Osteoblast (primary cell): ENCODE results near the gene AACS. TPM values are rescaled to one million over a fixed set of nuclear protein-coding genes. Genes with fewer than 3 reads are reported as not detected.

ENCODE experiments used
- DNase-seq: peaks from one replicate; pipeline ENCODE4 v3.0.0; 2011; ENCODE audit warnings: low spot score, mixed read lengths; ENCODE audit not compliant: insufficient read length; ENCODE audit errors: missing footprints
- H2AFZ ChIP-seq: 2 replicates; pipeline ENCODE4 v1.6.0; 2011; ENCODE audit warnings: mild to moderate bottlenecking, low read length
- H3K27ac ChIP-seq: 2 replicates; pipeline ENCODE4 v1.5.1; 2011; ENCODE audit warnings: mild to moderate bottlenecking, low read depth, low read length, moderate library complexity
- H3K27me3 ChIP-seq: 2 replicates; pipeline ENCODE4 v1.6.0; 2012; ENCODE audit warnings: mild to moderate bottlenecking, control low read depth, inconsistent platforms, low read length, moderate library complexity; ENCODE audit not compliant: insufficient read depth
- H3K36me3 ChIP-seq: 2 replicates; pipeline ENCODE4 v1.5.1; 2011; ENCODE audit warnings: mild to moderate bottlenecking, low read length, control low read depth, moderate library complexity; ENCODE audit not compliant: insufficient read depth
- H3K4me1 ChIP-seq: 2 replicates; pipeline ENCODE4 v1.5.1; 2011; ENCODE audit warnings: mild to moderate bottlenecking, low read length, control low read depth, moderate library complexity; ENCODE audit not compliant: insufficient read depth
- H3K4me2 ChIP-seq: 2 replicates; pipeline ENCODE4 v1.6.0; 2011; ENCODE audit warnings: mild to moderate bottlenecking, low read length; ENCODE audit not compliant: insufficient read depth
- H3K4me3 ChIP-seq: fragments of 200-600 bp; sonication (generic); 3 replicates; pipeline ENCODE4 v1.5.1; 2012; ENCODE audit warnings: mild to moderate bottlenecking, low read length, inconsistent platforms; ENCODE audit not compliant: insufficient read depth
- H3K79me2 ChIP-seq: 2 replicates; pipeline ENCODE4 v1.6.0; 2012; ENCODE audit warnings: mild to moderate bottlenecking, low read length, control low read depth, inconsistent platforms; ENCODE audit not compliant: insufficient read depth
- H3K9me3 ChIP-seq: 2 replicates; pipeline ENCODE4 v1.5.1; 2011; ENCODE audit warnings: low read depth, low read length, control low read depth
- H4K20me1 ChIP-seq: 2 replicates; pipeline ENCODE4 v1.6.0; 2012; ENCODE audit warnings: mild to moderate bottlenecking, low read length, control low read depth; ENCODE audit not compliant: insufficient read depth
- total RNA-seq: library from RNA; depleted of rRNA; stranded (reverse); fragments of >200 nt; gene quantifications from 2 replicates; pipeline ENCODE4 v1.2.3, GENCODE V29; 2012
- TF ChIP-seq, protein P1 (sequence below): IDR thresholded peaks from 2 replicates; pipeline ENCODE4 v1.5.1; 2011; ENCODE audit warnings: mild to moderate bottlenecking, low read depth, low read length, moderate library complexity; ENCODE audit errors: extremely low read depth

AACS gene, protein sequence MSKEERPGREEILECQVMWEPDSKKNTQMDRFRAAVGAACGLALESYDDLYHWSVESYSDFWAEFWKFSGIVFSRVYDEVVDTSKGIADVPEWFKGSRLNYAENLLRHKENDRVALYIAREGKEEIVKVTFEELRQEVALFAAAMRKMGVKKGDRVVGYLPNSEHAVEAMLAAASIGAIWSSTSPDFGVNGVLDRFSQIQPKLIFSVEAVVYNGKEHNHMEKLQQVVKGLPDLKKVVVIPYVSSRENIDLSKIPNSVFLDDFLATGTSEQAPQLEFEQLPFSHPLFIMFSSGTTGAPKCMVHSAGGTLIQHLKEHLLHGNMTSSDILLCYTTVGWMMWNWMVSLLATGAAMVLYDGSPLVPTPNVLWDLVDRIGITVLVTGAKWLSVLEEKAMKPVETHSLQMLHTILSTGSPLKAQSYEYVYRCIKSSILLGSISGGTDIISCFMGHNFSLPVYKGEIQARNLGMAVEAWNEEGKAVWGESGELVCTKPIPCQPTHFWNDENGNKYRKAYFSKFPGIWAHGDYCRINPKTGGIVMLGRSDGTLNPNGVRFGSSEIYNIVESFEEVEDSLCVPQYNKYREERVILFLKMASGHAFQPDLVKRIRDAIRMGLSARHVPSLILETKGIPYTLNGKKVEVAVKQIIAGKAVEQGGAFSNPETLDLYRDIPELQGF
- 24.5 and 26.4 TPM in 2 replicates for total RNA-seq

DNA sequence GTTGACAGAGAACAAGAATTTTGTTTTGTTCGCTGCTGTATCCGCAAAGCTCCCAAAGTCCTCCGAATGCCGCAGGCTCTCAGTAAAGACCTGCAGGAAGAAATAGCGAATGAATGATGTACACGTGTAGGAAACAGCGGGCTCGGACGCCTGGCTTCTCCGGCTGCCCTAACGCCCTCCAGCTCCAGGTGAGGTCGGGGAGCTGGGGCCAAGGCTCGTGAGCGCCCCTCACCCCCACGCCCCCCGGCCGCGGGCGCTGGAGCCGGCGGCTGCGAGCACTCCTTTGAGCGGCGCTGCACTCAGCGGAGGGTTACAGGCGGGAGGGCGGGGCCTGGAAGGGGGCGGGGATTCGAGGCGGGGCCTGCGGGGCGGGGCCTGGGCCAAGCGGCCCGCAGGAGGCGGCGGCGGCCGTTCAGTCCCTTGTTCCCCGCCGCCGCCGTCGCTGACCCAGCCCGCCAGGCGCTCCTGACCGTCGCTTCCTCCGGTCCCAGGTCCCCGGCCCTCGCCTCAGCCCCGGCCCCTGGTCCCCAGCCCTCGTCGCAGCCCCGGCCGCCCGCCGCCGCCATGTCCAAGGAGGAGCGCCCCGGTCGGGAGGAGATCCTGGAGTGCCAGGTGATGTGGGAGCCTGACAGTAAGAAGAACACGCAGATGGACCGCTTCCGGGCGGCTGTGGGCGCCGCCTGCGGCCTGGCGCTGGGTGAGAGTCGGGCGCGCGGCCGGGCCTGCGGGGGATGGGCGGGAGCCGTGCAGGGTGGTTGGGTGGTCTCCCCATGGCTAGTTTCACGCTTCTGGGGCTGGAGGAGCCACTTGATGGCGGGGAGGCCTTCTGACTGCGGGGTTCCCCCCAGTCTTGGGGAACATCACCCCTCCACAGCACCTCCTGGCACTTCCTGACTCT is at the start of gene AACS:
TSS of gene AACS (plus strand) at position 415 of the 898 bp plus-strand sequence. CDS start at position 565, 150 bp downstream.
- H3K27me3 ChIP-seq, result no peaks in the 10 kb centered on the region
- H3K79me2 ChIP-seq, result peaks cover 19% of the 10 kb centered on the region
- H2AFZ ChIP-seq, result peak within 1 kb of the TSS; percentile 93
- peak within 1 kb of the TSS; percentile 33 for H3K27ac ChIP-seq
- no peaks in the 10 kb centered on the region for H3K36me3 ChIP-seq
- no peaks in the 10 kb centered on the region for H3K9me3 ChIP-seq
- peak; percentile 99 for DNase-seq
- H3K4me1 ChIP-seq, result peaks cover 19% of the 10 kb centered on the region
- peak within 1 kb of the TSS; percentile 94 for H3K4me2 ChIP-seq
- TF ChIP-seq, protein P1, sequence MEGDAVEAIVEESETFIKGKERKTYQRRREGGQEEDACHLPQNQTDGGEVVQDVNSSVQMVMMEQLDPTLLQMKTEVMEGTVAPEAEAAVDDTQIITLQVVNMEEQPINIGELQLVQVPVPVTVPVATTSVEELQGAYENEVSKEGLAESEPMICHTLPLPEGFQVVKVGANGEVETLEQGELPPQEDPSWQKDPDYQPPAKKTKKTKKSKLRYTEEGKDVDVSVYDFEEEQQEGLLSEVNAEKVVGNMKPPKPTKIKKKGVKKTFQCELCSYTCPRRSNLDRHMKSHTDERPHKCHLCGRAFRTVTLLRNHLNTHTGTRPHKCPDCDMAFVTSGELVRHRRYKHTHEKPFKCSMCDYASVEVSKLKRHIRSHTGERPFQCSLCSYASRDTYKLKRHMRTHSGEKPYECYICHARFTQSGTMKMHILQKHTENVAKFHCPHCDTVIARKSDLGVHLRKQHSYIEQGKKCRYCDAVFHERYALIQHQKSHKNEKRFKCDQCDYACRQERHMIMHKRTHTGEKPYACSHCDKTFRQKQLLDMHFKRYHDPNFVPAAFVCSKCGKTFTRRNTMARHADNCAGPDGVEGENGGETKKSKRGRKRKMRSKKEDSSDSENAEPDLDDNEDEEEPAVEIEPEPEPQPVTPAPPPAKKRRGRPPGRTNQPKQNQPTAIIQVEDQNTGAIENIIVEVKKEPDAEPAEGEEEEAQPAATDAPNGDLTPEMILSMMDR, result no peak
- H3K4me3 ChIP-seq, result peak within 1 kb of the TSS; percentile 87
- peaks cover 17% of the 10 kb centered on the region for H4K20me1 ChIP-seq

DNA sequence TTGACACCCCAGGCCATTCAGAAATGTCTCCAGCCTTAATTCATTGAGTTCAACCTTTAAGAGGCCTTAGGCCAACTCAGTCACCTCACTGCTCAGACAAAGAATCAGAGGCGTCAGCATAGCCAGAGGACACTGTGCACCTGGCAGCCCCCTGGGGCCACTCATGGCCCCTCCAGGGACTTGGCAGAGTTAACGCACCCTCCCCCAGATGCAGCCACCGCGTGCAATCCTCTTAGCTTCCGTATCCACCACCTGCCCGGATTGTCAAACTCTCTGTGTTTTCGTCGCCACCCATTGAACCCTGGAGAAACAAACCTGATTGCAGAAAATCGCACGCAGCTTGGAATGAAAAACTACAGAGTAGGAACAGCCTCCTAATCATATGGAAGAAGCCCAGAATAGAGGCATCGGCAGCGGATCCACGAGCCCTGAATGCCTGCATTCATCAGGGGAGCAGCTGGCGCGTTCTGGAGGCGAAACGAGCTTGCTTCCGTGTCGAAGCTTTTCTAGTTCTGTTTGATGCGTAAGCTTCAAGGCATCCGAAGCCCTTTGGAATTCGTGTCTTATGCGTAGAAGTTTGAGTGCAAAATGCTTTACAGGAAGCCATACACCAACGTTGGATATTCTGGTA is 49.4 kb upstream of the AACS start:
- Histone ChIP-seq H3K27me3 (no peaks in the 10 kb centered on the region), H3K4me2 (no peak overlapping the region), H3K79me2 (no peaks in the 10 kb centered on the region), H3K36me3 (no peaks in the 10 kb centered on the region), H3K9me3 (no peaks in the 10 kb centered on the region), H3K4me3 (no peak overlapping the region), H4K20me1 (no peaks in the 10 kb centered on the region), H3K4me1 (no peaks in the 10 kb centered on the region), H2AFZ (no peak overlapping the region), H3K27ac (no peak overlapping the region)
- TF ChIP-seq, protein P1, result no peak
- no peak for DNase-seq

DNA sequence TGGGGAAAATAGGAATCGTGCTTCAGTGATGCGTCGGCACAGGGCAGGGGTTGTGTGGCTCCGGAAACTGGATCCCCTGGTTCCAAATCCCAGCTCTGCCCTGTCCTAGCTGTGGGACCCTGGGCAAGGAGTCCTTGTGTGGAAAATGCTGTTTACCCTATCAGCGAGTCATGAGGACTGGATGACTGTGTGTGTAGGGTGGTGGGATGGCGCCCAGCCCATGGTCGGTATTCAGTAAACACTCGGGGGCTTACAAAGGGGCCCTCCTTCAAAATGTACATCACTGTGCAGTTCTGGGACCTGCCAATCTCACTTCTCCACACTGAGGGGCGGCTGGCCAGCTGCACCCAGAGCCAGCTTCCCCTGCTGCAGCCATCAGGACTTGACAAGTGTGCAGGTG is 47.4 kb upstream of the AACS start:
- no peak overlapping the region for H3K4me3 ChIP-seq
- no peaks in the 10 kb centered on the region for H3K27me3 ChIP-seq
- no peaks in the 10 kb centered on the region for H3K79me2 ChIP-seq
- no peak overlapping the region for H3K27ac ChIP-seq
- no peaks in the 10 kb centered on the region for H4K20me1 ChIP-seq
- no peak for DNase-seq
- no peaks in the 10 kb centered on the region for H3K4me1 ChIP-seq
- H3K36me3 ChIP-seq, result no peaks in the 10 kb centered on the region
- TF ChIP-seq, protein P1, result no peak
- no peak overlapping the region for H3K4me2 ChIP-seq
- H3K9me3 ChIP-seq, result no peaks in the 10 kb centered on the region
- H2AFZ ChIP-seq, result no peak overlapping the region
